OCI-LY1 (cell line): Measurements from ENCODE around the gene ITIH5.
"Not testable (repeated sequence)": the region's sequence is repeated elsewhere in the genome, so short reads cannot be mapped to it uniquely, and the experiment has no call there.

ENCODE experiments used
- CTCF ChIP-seq: fragments of 200-600 bp; sonication (generic), shearing (Covaris generic); IDR thresholded peaks from 2 replicates; pipeline ENCODE4 v1.5.1; 2017; ENCODE audit warnings: mild to moderate bottlenecking, antibody characterized with exemption, low read length, moderate library complexity, mixed read lengths
- EZH2 ChIP-seq: fragments of 200-600 bp; sonication (generic), shearing (Covaris generic); IDR thresholded peaks from 2 replicates; pipeline ENCODE4 v1.8.0; 2017; ENCODE audit warnings: borderline replicate concordance, mixed run types, mild to moderate bottlenecking, antibody characterized with exemption, low read length, moderate library complexity, mixed read lengths

- not testable (repeated sequence) for TF ChIP-seq EZH2, CTCF
These were observed 44.3 kb upstream of the ITIH5 start for GRCh38 chr10:7711075-7711474.
